ENCODE measurements around the gene SCP2.

The SCP2 gene

DNA sequence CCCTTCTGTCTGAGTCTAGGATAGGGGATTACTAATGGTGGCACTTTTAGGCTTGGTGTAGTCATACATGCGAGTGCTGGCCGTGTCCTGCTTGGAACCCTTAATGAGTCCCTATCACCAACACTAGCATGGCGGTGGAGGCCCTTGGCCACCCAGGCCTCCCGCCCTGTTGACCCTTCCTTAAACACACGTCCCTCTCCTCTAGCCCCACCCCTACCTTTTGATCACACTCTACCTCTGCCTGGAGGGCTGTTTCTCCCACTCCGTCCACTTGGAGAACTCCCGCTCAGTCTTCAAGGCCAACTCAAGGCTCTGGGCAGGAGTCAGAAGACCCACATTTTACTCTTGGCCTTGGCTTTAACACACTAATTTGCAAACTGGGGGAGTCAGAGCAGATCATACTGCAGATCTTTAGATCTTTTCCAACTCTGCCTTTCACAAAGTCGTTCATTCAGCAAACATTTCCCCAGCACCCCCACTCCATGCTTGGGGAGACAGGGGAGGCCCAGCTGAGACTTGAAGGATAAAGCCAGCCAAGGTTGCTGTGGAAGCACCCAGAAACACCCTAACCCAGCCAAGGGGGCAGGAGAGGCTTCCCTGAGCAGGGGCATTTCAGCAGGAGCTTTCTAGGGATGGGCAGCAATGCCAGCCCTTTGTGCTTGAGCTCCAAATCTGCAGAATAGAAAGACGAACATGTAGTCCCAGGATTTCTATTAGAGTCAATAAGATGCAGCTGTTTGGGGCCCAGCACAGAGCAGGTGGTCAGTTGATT lies 136.9 kb downstream of the SCP2 start:
- H3K4me3 Mint-ChIP-seq = peak overlapping the region; percentile 67 to 74
- peaks cover 13 to 48% of the 10 kb centered on the region in 2 donors for H3K27me3 Mint-ChIP-seq
- ATAC-seq (replicated peaks) = no peak

DNA sequence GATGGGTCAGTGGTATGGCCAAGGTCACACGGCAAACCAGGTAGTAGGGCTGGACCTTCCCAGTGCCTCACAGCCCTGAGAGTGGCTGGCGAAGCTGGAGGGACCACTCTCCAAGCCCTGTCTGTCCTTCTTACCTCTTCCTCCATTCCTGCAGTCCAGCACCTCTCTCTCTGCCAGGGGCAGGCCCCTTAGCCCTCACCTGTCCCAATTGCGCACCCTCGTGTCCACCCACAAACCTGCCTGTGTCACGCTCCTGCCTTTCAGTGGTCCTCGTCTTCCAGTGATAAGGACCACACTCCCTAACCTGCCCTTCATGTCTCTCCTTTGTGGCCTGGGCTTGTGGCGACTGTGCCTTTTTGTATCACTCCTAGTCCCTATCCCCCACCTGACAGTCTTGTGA lies 138.3 kb downstream of the SCP2 start:
- Mint-ChIP-seq H3K27me3 (peaks cover 13 to 48% of the 10 kb centered on the region in 2 donors), H3K4me1 (ENCODE audit: low read depth in 2 of 2) (peaks cover 4 to 7% of the 10 kb centered on the region in 2 donors), H3K9me3 (no peaks in the 10 kb centered on the region), H3K4me3 (no peak overlapping the region), H3K27ac (no peak overlapping the region), H3K36me3 (ENCODE audit: insufficient read depth) (no peaks in the 10 kb centered on the region)
- ATAC-seq (replicated peaks) (no peak), DNase-seq (no peak)

More for the DNA sequence above, 136.9 kb downstream of the SCP2 start:
- DNase-seq = no peak
- H3K9me3 Mint-ChIP-seq = no peaks in the 10 kb centered on the region
- H3K27ac Mint-ChIP-seq = no peak overlapping the region
- peaks cover 4 to 7% of the 10 kb centered on the region in 2 donors for H3K4me1 Mint-ChIP-seq (ENCODE audit: low read depth in 2 of 2)
- no peaks in the 10 kb centered on the region for H3K36me3 Mint-ChIP-seq (ENCODE audit: insufficient read depth)

DNA sequence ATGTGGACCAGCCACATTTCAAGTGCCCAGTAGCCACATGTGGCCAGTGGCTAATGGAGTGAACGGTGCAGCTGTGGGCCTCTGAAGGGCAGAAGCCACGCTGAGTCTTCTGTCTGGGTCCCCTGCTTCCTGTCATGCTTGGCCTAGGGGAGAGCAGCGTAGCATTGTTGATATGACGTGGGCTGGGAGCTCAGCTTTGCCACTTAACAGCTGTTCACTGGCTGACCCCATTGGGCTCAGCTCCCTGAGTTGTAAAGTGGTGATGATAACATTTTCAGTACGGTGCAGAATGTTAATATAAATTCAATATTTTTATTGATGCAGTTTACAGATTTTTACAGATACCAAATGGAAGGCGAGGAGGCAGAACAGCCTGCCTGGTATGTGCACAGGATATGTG lies 139.4 kb downstream of the SCP2 start:
- ATAC-seq (replicated peaks) (no peak), DNase-seq (no peak)
- H3K9me3 Mint-ChIP-seq = no peaks in the 10 kb centered on the region
- H3K27me3 Mint-ChIP-seq = peaks cover 13 to 38% of the 10 kb centered on the region in 2 donors
- H3K36me3 Mint-ChIP-seq (ENCODE audit: insufficient read depth) = no peaks in the 10 kb centered on the region
- no peak overlapping the region for H3K27ac Mint-ChIP-seq
- peaks cover 4 to 7% of the 10 kb centered on the region in 2 donors for H3K4me1 Mint-ChIP-seq (ENCODE audit: low read depth in 2 of 2)
- H3K4me3 Mint-ChIP-seq = no peak overlapping the region

- Mint-ChIP-seq H3K27ac (no peak overlapping the region), H3K4me3 (no peak overlapping the region), H3K9me3 (no peaks in the 10 kb centered on the region), H3K27me3 (peaks cover 13 to 35% of the 10 kb centered on the region in 2 donors), H3K36me3 (ENCODE audit: insufficient read depth) (no peaks in the 10 kb centered on the region), H3K4me1 (ENCODE audit: low read depth in 2 of 2) (peaks cover 4 to 5% of the 10 kb centered on the region in 2 donors)
- no peak for DNase-seq
- ATAC-seq (replicated peaks) = no peak
Observed at GRCh38 chr1:53066891-53067738, 140.0 kb downstream of the SCP2 start.

- Mint-ChIP-seq H3K27me3 (peaks cover 13 to 31% of the 10 kb centered on the region in 2 donors), H3K4me1 (ENCODE audit: low read depth in 2 of 2) (peaks cover 2 to 4% of the 10 kb centered on the region in 2 donors), H3K36me3 (ENCODE audit: insufficient read depth) (no peaks in the 10 kb centered on the region), H3K27ac (no peak overlapping the region), H3K4me3 (no peak overlapping the region), H3K9me3 (no peaks in the 10 kb centered on the region)
- ATAC-seq (replicated peaks) = no peak
- DNase-seq = no peak
Observed at GRCh38 chr1:53067886-53068285, 140.8 kb downstream of the SCP2 start.

GRCh38 chr1:53068314-53069099 lies 141.4 kb downstream of the SCP2 start:
- H3K36me3 Mint-ChIP-seq (ENCODE audit: insufficient read depth) = no peaks in the 10 kb centered on the region
- DNase-seq = no peak
- H3K27me3 Mint-ChIP-seq = peaks cover 7 to 25% of the 10 kb centered on the region in 2 donors
- H3K27ac Mint-ChIP-seq = peak overlapping the region in 1 of 2 donors; percentile 65
- no peak for ATAC-seq (replicated peaks)
- H3K9me3 Mint-ChIP-seq = no peaks in the 10 kb centered on the region
- no peaks in the 10 kb centered on the region for H3K4me1 Mint-ChIP-seq (ENCODE audit: low read depth in 2 of 2)
- H3K4me3 Mint-ChIP-seq = no peak overlapping the region

- DNase-seq = no peak
- no peak overlapping the region for H3K4me3 Mint-ChIP-seq
Observed at GRCh38 chr1:53069265-53069662, 142.2 kb downstream of the SCP2 start.

GRCh38 chr1:53069663-53070327 lies 142.7 kb downstream of the SCP2 start:
- Mint-ChIP-seq H3K27ac (no peak overlapping the region), H3K9me3 (no peaks in the 10 kb centered on the region), H3K4me1 (ENCODE audit: low read depth in 2 of 2) (peaks cover 0 to 2% of the 10 kb centered on the region in 2 donors), H3K4me3 (no peak overlapping the region), H3K36me3 (ENCODE audit: insufficient read depth) (no peaks in the 10 kb centered on the region), H3K27me3 (peaks cover 0 to 12% of the 10 kb centered on the region in 2 donors)
- DNase-seq (no peak), ATAC-seq (replicated peaks) (no peak)

More at GRCh38 chr1:53069265-53069662, 142.2 kb downstream of the SCP2 start:
- no peak for ATAC-seq (replicated peaks)
- Mint-ChIP-seq H3K27ac (peak overlapping the region in 1 of 2 donors; percentile 65), H3K36me3 (ENCODE audit: insufficient read depth) (no peaks in the 10 kb centered on the region), H3K27me3 (peaks cover 0 to 18% of the 10 kb centered on the region in 2 donors), H3K4me1 (ENCODE audit: low read depth in 2 of 2) (no peaks in the 10 kb centered on the region), H3K9me3 (no peaks in the 10 kb centered on the region)

DNA sequence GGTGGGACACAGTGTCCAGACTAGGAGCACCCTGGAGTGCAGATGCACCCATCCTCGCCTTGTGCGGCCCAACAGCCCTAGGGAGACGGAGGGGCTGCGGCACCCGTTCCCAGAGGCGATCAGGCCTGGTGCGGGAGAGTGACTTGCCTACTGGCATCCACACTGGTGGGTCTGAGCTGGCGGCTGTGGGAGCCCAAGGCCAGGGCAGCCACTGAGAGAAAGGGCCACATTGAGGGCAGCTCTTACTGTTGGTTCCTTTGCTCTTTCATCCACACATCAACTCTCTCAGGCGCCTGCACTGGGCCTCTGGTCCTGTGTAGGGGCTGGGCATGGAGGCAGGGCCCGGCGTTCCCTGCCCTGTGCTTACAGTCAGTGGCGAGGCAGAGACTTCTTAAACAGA lies 143.5 kb downstream of the SCP2 start:
- H3K27ac Mint-ChIP-seq = no peak overlapping the region
- DNase-seq (no peak), ATAC-seq (replicated peaks) (no peak)
- H3K4me3 Mint-ChIP-seq = no peak overlapping the region
- H3K27me3 Mint-ChIP-seq = peaks cover 0 to 4% of the 10 kb centered on the region in 2 donors
- H3K4me1 Mint-ChIP-seq (ENCODE audit: low read depth in 2 of 2) = peaks cover 0 to 8% of the 10 kb centered on the region in 2 donors
- H3K9me3 Mint-ChIP-seq = no peaks in the 10 kb centered on the region
- no peaks in the 10 kb centered on the region for H3K36me3 Mint-ChIP-seq (ENCODE audit: insufficient read depth)

- H3K36me3 Mint-ChIP-seq (ENCODE audit: insufficient read depth) = no peaks in the 10 kb centered on the region
- H3K9me3 Mint-ChIP-seq = no peaks in the 10 kb centered on the region
- H3K4me1 Mint-ChIP-seq (ENCODE audit: low read depth in 2 of 2) = peaks cover 0 to 8% of the 10 kb centered on the region in 2 donors
- H3K4me3 Mint-ChIP-seq = no peak overlapping the region
- no peak for DNase-seq
- H3K27me3 Mint-ChIP-seq = no peaks in the 10 kb centered on the region
- ATAC-seq (replicated peaks) = no peak
- H3K27ac Mint-ChIP-seq = no peak overlapping the region
Observed at GRCh38 chr1:53071167-53071865, 144.2 kb downstream of the SCP2 start.

GRCh38 chr1:53071915-53072314 lies 144.8 kb downstream of the SCP2 start:
- ATAC-seq (replicated peaks) (no peak), DNase-seq (no peak)
- H3K27ac Mint-ChIP-seq = no peak overlapping the region
- no peaks in the 10 kb centered on the region for H3K36me3 Mint-ChIP-seq (ENCODE audit: insufficient read depth)
- no peaks in the 10 kb centered on the region for H3K9me3 Mint-ChIP-seq
- no peak overlapping the region for H3K4me3 Mint-ChIP-seq
- no peaks in the 10 kb centered on the region for H3K27me3 Mint-ChIP-seq
- H3K4me1 Mint-ChIP-seq (ENCODE audit: low read depth in 2 of 2) = peaks cover 0 to 8% of the 10 kb centered on the region in 2 donors

- H3K4me3 Mint-ChIP-seq = no peak overlapping the region
- H3K27ac Mint-ChIP-seq = no peak overlapping the region
- DNase-seq (no peak), ATAC-seq (replicated peaks) (no peak)
- H3K27me3 Mint-ChIP-seq = no peaks in the 10 kb centered on the region
- no peaks in the 10 kb centered on the region for H3K9me3 Mint-ChIP-seq
- peaks cover 0 to 8% of the 10 kb centered on the region in 2 donors for H3K4me1 Mint-ChIP-seq (ENCODE audit: low read depth in 2 of 2)
- no peaks in the 10 kb centered on the region for H3K36me3 Mint-ChIP-seq (ENCODE audit: insufficient read depth)
Observed at GRCh38 chr1:53073287-53073686, 146.2 kb downstream of the SCP2 start.
